GM18858 (cell line): ENCODE data around the gene ARL6IP6.

ENCODE experiments used
- ATAC-seq: cut with Tn5 transposase; IDR thresholded peaks from one replicate; pipeline ENCODE4 v1.9.1; 2021; ENCODE audit not compliant: unreplicated experiment

The ARL6IP6 gene

DNA sequence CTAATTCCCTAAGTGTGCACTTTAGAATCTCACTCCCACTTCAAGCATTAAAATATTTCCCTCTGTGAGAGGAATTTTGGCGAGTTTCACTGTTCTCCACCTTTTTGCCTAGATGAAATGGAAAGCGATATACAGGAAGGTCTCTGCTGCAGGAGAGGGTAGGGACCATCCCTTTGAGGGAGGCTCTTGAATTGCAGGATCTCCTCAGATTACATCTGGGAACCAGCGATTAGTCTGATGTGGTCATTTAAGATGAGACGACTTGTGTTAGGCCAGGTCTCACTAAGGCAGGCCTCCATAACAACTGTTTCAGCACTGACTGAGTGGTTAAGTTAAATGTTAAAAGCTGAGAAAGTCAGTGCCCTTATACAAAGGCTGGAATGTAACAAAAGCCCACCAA, 74.6 kb downstream of the ARL6IP6 start:
- ATAC-seq, result no peak

GRCh38 chr2:152796941-152797340, 78.5 kb downstream of the ARL6IP6 start:
- no peak for ATAC-seq

DNA sequence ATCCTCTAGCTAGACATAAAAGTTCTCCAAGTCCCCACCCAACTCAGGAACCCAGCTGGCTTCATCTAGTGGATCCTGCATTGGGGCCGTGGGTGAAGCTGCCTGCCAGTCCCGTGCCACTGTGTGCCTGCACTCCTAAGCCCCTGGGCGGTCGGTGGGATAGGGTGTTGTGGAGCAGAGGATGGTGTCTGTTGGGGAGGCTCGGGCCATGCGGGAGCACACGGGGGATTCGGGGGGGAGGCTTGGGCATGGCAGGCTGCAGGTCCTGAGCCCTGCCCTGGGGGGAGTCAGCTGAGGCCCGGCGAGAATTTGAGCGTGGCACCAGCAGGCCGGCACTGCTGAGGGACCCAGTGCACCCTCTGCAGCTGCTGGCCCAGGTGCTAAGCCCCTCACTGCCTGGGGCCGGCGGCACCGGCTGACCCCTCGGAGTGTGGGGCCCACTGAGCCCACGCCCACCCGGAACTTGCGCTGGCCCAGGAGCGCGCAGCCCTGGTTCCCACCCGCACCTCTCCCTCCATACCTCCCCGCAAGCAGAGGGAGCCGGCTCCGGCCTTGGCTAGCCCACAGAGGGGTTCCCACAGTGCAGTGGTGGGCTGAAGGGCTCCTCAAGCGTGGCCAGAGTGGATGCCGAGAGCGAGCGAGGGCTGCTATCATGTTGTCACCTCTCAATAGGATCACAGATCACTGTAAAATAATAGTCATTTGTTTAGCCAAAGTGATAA, 86.4 kb downstream of the ARL6IP6 start:
- ATAC-seq, result no peak

- ATAC-seq, result no peak
These were observed 93.5 kb downstream of the ARL6IP6 start for GRCh38 chr2:152811916-152812315.
